Peyer's patch (tissue), 4 donors: ENCODE measurements around the gene SYT9. TPM values are rescaled to one million over a fixed set of nuclear protein-coding genes. Genes with fewer than 3 reads are reported as not detected.

Experiments
- DNase-seq, 3 donors: peaks; one replicate each; pipeline ENCODE4 v3.0.0-alpha.2; 2017 to 2019
- H3K27ac ChIP-seq, 4 donors: fragments of 200-600 bp; sonication (generic); one replicate each; pipeline ENCODE4 v1.5.1; 2016 to 2019
- H3K27me3 ChIP-seq, 2 donors: fragments of 200-600 bp; sonication (generic); one replicate each; pipeline ENCODE4 v1.5.1; 2019
- H3K36me3 ChIP-seq, 3 donors: fragments of 200-600 bp; sonication (generic); one replicate each; pipeline ENCODE4 v1.5.1; 2016 to 2019
- H3K4me1 ChIP-seq, 4 donors: fragments of 200-600 bp; sonication (generic); one replicate each; pipeline ENCODE4 v1.5.1; 2016 to 2019
- H3K4me3 ChIP-seq, 4 donors: fragments of 200-600 bp; sonication (generic); 1 replicate in 3 of 4; 2 replicates in 1 of 4; pipeline ENCODE4 v1.5.1; 2016 to 2019; ENCODE audit warnings: mild to moderate bottlenecking in 1 of 4
- H3K9me3 ChIP-seq, 4 donors: fragments of 200-600 bp; sonication (generic); one replicate each; pipeline ENCODE4 v1.5.1; 2016 to 2019; ENCODE audit warnings: mild to moderate bottlenecking in 1 of 4
- POLR2A ChIP-seq, 2 donors: fragments of 450-650 bp; IDR thresholded peaks; one replicate each; pipeline ENCODE4 v1.5.1; 2017; ENCODE audit warnings: antibody characterized with exemption in 2 of 2, mild to moderate bottlenecking in 2 of 2, moderate library complexity in 2 of 2
- total RNA-seq, 4 donors: library from RNA; depleted of rRNA; stranded (reverse); fragments of >200 nt; gene quantifications; one replicate each; pipeline ENCODE4 v1.1.0, GENCODE V29; 2016
- TF ChIP-seq, protein P1 (sequence below), 6 experiments: fragments of 450-650 bp in 4 of 6; fragments of 200-600 bp in 2 of 6; sonication (generic) in 1 of 6; IDR thresholded peaks; one replicate each; pipeline ENCODE4 v1.5.1; 2017 to 2019; ENCODE audit warnings: antibody characterized with exemption in 6 of 6, mild to moderate bottlenecking in 3 of 6, moderate library complexity in 1 of 6

Gene SYT9
- total RNA-seq, 4 donors from 2014 or later = not detected

DNA sequence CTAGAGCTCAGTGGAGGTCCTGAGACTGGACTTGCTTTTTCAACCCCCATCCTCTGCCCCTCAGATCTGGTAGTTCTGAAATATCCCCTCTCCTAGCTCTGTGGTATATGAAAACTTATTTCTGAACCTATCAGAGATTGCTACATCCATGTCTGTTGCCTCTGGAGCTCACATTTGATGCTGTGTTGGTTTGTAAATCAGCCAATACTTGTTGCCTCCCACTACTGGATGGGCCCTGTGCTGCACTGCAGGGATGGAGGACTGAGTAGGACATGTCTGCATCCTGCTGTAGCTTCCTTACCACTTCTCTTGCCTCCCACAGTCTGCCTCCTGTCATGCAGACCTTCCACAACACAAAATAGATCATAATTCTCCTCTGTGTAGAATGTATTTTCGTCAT, 238.8 kb downstream of the SYT9 start:
- H3K27ac ChIP-seq = no peak overlapping the region
- H3K9me3 ChIP-seq = no peaks in the 10 kb centered on the region
- no peaks in the 10 kb centered on the region for H3K27me3 ChIP-seq
- no peak for TF ChIP-seq POLR2A (IDR thresholded peaks at IDR 0.05)
- TF ChIP-seq, protein P1, sequence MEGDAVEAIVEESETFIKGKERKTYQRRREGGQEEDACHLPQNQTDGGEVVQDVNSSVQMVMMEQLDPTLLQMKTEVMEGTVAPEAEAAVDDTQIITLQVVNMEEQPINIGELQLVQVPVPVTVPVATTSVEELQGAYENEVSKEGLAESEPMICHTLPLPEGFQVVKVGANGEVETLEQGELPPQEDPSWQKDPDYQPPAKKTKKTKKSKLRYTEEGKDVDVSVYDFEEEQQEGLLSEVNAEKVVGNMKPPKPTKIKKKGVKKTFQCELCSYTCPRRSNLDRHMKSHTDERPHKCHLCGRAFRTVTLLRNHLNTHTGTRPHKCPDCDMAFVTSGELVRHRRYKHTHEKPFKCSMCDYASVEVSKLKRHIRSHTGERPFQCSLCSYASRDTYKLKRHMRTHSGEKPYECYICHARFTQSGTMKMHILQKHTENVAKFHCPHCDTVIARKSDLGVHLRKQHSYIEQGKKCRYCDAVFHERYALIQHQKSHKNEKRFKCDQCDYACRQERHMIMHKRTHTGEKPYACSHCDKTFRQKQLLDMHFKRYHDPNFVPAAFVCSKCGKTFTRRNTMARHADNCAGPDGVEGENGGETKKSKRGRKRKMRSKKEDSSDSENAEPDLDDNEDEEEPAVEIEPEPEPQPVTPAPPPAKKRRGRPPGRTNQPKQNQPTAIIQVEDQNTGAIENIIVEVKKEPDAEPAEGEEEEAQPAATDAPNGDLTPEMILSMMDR (IDR thresholded peaks at IDR 0.05) = no peak
- no peaks in the 10 kb centered on the region for H3K36me3 ChIP-seq
- no peaks in the 10 kb centered on the region for H3K4me1 ChIP-seq
- no peak for DNase-seq
- no peak overlapping the region for H3K4me3 ChIP-seq

GRCh38 chr11:7492253-7492652, 240.5 kb downstream of the SYT9 start:
- TF ChIP-seq POLR2A (IDR thresholded peaks at IDR 0.05) = no peak
- TF ChIP-seq, protein P1 (IDR thresholded peaks at IDR 0.05) = no peak
- Histone ChIP-seq H3K9me3 (no peaks in the 10 kb centered on the region), H3K4me1 (peaks cover 0 to 6% (median 0%) of the 10 kb centered on the region in 4 donors), H3K36me3 (no peaks in the 10 kb centered on the region), H3K27me3 (no peaks in the 10 kb centered on the region), H3K4me3 (no peak overlapping the region), H3K27ac (no peak overlapping the region)
- DNase-seq = no peak

GRCh38 chr11:7493670-7494069, 242.0 kb downstream of the SYT9 start:
- Histone ChIP-seq H3K4me1 (peaks cover 0 to 6% (median 0%) of the 10 kb centered on the region in 4 donors), H3K27me3 (no peaks in the 10 kb centered on the region), H3K36me3 (no peaks in the 10 kb centered on the region), H3K27ac (no peak overlapping the region), H3K4me3 (no peak overlapping the region), H3K9me3 (no peaks in the 10 kb centered on the region)
- DNase-seq = no peak
- no peak for TF ChIP-seq POLR2A (IDR thresholded peaks at IDR 0.05)
- TF ChIP-seq, protein P1 (IDR thresholded peaks at IDR 0.05) = no peak

DNA sequence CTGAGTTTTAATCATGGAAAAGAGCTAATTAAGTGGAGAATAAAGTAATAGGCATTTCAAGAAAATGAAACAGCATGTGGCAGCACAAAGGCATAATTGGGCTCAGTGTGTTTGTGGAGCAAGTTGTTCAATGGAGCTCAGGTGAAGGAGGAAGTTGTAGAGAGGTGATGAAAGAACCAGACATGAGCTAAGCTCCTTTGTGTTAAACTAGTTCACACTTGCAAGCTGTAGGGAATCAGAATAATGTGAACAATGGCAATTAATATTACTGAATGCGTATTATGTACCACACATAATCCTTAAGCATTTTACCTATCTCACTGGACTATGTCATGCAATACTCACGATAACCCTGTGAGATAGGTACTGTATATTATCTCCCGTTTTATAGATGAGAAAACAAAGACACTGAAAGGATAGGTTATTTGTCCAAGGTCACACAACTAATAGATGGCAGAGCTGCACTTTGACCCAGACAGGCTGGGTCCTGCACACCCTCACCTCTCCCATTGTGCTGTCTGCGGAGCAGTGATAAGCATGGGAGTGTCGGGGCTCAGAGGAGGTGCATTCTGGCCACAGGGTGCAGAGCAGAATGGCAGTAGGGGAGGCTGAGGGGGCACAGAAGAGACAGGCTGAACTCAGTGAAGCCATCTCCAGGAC, 242.5 kb downstream of the SYT9 start:
- H3K4me3 ChIP-seq = no peak overlapping the region
- H3K27ac ChIP-seq = peak overlapping the region in 1 of 4 donors; percentile 8
- H3K27me3 ChIP-seq = no peaks in the 10 kb centered on the region
- H3K9me3 ChIP-seq = no peaks in the 10 kb centered on the region
- H3K4me1 ChIP-seq = peaks cover 0 to 6% (median 0%) of the 10 kb centered on the region in 4 donors
- H3K36me3 ChIP-seq = no peaks in the 10 kb centered on the region
- no peak for TF ChIP-seq POLR2A (IDR thresholded peaks at IDR 0.05)
- TF ChIP-seq, protein P1 (IDR thresholded peaks at IDR 0.05) = no peak
- DNase-seq = no peak

DNA sequence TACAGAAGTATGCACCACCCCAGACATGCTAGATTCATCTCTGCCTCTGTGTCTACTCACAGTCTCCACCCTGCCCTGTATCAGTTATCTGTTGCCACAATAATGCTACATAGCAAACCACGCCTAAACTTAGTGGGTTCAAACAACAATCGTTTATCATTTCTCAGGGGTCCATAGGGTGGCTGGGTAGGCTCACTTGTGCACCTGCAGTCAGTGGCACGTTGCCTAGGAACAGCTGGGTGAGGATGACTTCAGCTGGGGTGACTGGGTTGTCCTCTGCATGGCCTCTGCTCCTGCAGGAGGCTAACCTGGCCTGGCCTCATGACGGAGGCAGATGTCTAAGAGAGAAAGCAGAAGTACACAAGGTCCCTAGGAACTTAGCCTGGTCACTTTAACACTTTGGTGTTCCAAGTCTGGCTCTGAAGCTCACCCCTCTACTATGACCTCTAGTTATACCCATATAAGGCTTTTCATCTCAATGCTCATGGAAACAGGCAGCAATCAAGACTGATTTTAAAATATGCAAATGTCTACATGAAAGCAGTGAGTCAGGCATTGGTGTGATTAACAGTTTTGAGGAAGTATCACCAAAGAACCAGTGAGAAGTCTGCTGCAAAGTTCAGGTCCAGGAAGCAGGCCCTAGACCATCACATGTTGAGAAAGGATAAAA, 244.3 kb downstream of the SYT9 start:
- Histone ChIP-seq H3K27ac (peak overlapping the region in 2 of 4 donors; percentile 49 to 50), H3K27me3 (no peaks in the 10 kb centered on the region), H3K9me3 (no peaks in the 10 kb centered on the region), H3K4me1 (peaks cover 0 to 6% (median 0%) of the 10 kb centered on the region in 4 donors), H3K36me3 (no peaks in the 10 kb centered on the region), H3K4me3 (no peak overlapping the region)
- DNase-seq = peak in 2 of 3 donors; percentile 69 to 75
- TF ChIP-seq, protein P1 (IDR thresholded peaks at IDR 0.05) = no peak
- TF ChIP-seq POLR2A (IDR thresholded peaks at IDR 0.05) = no peak
